Suprapubic skin (tissue), 4 donors: ENCODE results near the gene CBX2. TPM values are rescaled to one million over a fixed set of nuclear protein-coding genes. Genes with fewer than 3 reads are reported as not detected.

Experiments
- DNase-seq, 2 donors: peaks; one replicate each; pipeline ENCODE4 v3.0.0-alpha.2; 2019; ENCODE audit warnings: low spot score in 2 of 2
- H3K27ac ChIP-seq: fragments of 200-600 bp; sonication (generic); one replicate; pipeline ENCODE4 v1.5.1; 2019
- H3K27me3 ChIP-seq: fragments of 200-600 bp; sonication (generic); one replicate; pipeline ENCODE4 v1.5.1; 2019
- H3K36me3 ChIP-seq: fragments of 200-600 bp; sonication (generic); one replicate; pipeline ENCODE4 v1.5.1; 2019
- H3K4me1 ChIP-seq: fragments of 200-600 bp; sonication (generic); one replicate; pipeline ENCODE4 v1.5.1; 2019
- H3K4me3 ChIP-seq: fragments of 200-600 bp; sonication (generic); one replicate; pipeline ENCODE4 v1.5.1; 2019; ENCODE audit warnings: mild to moderate bottlenecking
- H3K9me3 ChIP-seq: fragments of 200-600 bp; sonication (generic); one replicate; pipeline ENCODE4 v1.5.1; 2019
- CTCF ChIP-seq, 2 donors: fragments of 200-600 bp in 1 of 2; fragments of 450-650 bp in 1 of 2; sonication (generic) in 1 of 2; IDR thresholded peaks; one replicate each; pipeline ENCODE4 v1.5.1; 2016 to 2019; ENCODE audit warnings: antibody characterized with exemption in 2 of 2, mild to moderate bottlenecking in 1 of 2, moderate library complexity in 1 of 2
- EP300 ChIP-seq: sonication (generic); formaldehyde crosslinking; IDR thresholded peaks from one replicate; pipeline ENCODE4 v1.6.1; 2017; ENCODE audit warnings: antibody characterized with exemption
- POLR2A ChIP-seq, 2 donors: fragments of 450-650 bp; IDR thresholded peaks; one replicate each; pipeline ENCODE4 v1.6.1; 2017; ENCODE audit warnings: antibody characterized with exemption in 2 of 2, mild to moderate bottlenecking in 2 of 2, moderate library complexity in 2 of 2
- POLR2AphosphoS5 ChIP-seq, 3 donors: sonication (generic); formaldehyde crosslinking; IDR thresholded peaks; one replicate each; pipeline ENCODE4 v1.6.1; 2017; ENCODE audit warnings: antibody characterized with exemption in 3 of 3
- WGBS: methylation state at CpG from one replicate; pipeline ENCODE4 v1.1.5; 2018; 5-methylcytosine and 5-hydroxymethylcytosine counted together
- total RNA-seq, 4 donors: library from RNA; depleted of rRNA; stranded (reverse); fragments of >200 nt; gene quantifications; one replicate each; pipeline ENCODE4 v1.1.0, GENCODE V29; 2016

The CBX2 gene
- total RNA-seq, 4 donors from 2014 or later, result 2.2 to 7.0 (median 5.2) TPM

DNA sequence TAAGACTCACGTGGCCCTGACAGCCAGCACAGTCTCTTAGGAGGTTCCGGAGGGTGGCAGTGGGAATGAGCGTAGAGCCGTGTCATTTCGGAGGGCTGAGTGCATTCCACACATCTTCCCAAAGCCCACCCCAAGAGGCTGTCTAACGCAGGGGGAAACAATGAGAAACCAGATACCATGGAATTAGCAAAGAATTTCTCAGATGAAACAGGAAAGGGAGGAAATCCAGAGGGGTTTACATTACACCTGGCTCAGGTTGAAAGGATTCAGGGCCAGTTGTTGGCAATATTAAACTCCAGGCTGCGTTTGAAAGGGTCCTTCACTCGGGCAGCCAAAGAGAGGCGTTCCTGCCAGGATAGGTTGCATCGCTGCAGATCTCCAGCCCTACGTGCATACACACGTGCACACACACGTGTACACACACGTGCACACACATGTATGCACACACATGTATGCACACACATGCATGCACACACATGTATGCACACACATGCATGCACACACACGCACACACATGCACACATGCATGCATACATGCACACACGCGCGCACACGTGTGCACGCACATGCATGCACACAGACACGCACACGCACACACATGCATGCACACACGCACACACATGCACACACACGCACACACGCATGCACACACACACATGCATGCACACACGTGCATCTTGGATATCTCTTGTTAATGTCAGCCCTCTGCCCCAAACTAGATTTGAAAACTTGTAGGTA lies 49.1 kb downstream of the CBX2 start:
- WGBS, result 72% methylated on average over 26 of the region's 26 CpGs
- Histone ChIP-seq H3K9me3 (no peaks in the 10 kb centered on the region), H3K4me3 (no peak overlapping the region), H3K27me3 (no peaks in the 10 kb centered on the region), H3K27ac (no peak overlapping the region), H3K4me1 (peaks cover 15% of the 10 kb centered on the region), H3K36me3 (no peaks in the 10 kb centered on the region)
- DNase-seq, result no peak
- TF ChIP-seq POLR2AphosphoS5 (IDR thresholded peaks at IDR 0.05) (no peak), POLR2A (IDR thresholded peaks at IDR 0.05) (no peak)

DNA sequence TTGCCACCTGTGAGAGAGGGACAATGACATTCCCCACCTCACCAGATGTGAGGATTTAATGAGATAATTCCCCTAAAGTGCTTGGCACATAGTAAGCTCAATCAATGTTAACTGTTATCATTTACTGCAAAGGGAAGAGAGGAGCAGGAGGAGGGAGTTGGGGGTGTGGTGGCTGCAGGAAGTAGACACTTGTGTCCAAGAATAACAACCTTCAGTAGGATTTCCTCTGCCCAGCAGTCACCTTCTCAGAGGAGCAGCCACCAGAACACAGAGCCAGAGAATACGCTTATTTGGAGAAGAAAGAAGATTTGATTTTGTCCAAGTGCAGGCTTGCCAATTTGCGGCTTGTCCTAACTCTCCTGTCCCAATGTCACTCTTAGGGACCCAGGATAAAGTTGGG lies 51.1 kb downstream of the CBX2 start:
- DNase-seq, result no peak
- 71% methylated on average over 2 of the region's 2 CpGs for WGBS
- TF ChIP-seq EP300 (no peak), POLR2AphosphoS5 (IDR thresholded peaks at IDR 0.05) (no peak), CTCF (IDR thresholded peaks at IDR 0.05) (no peak), POLR2A (IDR thresholded peaks at IDR 0.05) (no peak)
- H3K27ac ChIP-seq, result no peak overlapping the region
- no peak overlapping the region for H3K4me3 ChIP-seq
- H3K36me3 ChIP-seq, result peaks cover 5% of the 10 kb centered on the region
- H3K4me1 ChIP-seq, result peaks cover 33% of the 10 kb centered on the region
- H3K9me3 ChIP-seq, result no peaks in the 10 kb centered on the region
- no peaks in the 10 kb centered on the region for H3K27me3 ChIP-seq

DNA sequence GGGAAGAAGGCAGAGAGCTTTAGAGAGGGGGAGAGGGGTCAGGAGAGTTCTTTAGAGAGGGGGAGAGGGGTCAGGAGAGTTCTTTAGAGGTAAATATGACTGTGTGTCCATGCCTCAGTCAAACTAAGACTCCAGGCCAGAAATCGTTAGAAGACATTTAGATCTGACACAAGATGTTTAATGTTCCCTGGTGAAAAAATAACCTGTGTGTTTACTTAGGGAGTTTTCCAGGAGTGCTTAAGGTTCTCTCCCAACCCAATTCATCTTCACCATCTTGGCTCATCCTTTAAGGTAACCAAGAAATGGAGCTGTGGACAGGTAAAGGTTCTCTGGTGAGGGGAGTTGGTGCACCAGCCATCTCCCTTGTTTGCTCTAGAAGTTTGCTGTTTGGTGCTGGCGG lies 51.5 kb downstream of the CBX2 start:
- H3K4me3 ChIP-seq, result no peak overlapping the region
- no peak overlapping the region for H3K27ac ChIP-seq
- TF ChIP-seq POLR2A (IDR thresholded peaks at IDR 0.05) (no peak), EP300 (no peak), CTCF (IDR thresholded peaks at IDR 0.05) (no peak), POLR2AphosphoS5 (IDR thresholded peaks at IDR 0.05) (no peak)
- H3K9me3 ChIP-seq, result no peaks in the 10 kb centered on the region
- 79% methylated on average over 2 of the region's 2 CpGs for WGBS
- no peaks in the 10 kb centered on the region for H3K27me3 ChIP-seq
- no peak for DNase-seq
- H3K36me3 ChIP-seq, result peaks cover 10% of the 10 kb centered on the region
- H3K4me1 ChIP-seq, result peaks cover 35% of the 10 kb centered on the region

- no peak for DNase-seq
- no peak overlapping the region for H3K27ac ChIP-seq
- peaks cover 18% of the 10 kb centered on the region for H3K36me3 ChIP-seq
- H3K9me3 ChIP-seq, result no peaks in the 10 kb centered on the region
- H3K4me1 ChIP-seq, result peaks cover 36% of the 10 kb centered on the region
- no peaks in the 10 kb centered on the region for H3K27me3 ChIP-seq
- 68% methylated on average over 8 of the region's 8 CpGs for WGBS
- TF ChIP-seq POLR2A (IDR thresholded peaks at IDR 0.05), result no peak
- TF ChIP-seq POLR2AphosphoS5 (IDR thresholded peaks at IDR 0.05), result no peak
- TF ChIP-seq EP300, result no peak
- TF ChIP-seq CTCF (IDR thresholded peaks at IDR 0.05), result no peak
- H3K4me3 ChIP-seq, result no peak overlapping the region
Measured at GRCh38 chr17:79830303-79830702, 52.4 kb downstream of the CBX2 start.

DNA sequence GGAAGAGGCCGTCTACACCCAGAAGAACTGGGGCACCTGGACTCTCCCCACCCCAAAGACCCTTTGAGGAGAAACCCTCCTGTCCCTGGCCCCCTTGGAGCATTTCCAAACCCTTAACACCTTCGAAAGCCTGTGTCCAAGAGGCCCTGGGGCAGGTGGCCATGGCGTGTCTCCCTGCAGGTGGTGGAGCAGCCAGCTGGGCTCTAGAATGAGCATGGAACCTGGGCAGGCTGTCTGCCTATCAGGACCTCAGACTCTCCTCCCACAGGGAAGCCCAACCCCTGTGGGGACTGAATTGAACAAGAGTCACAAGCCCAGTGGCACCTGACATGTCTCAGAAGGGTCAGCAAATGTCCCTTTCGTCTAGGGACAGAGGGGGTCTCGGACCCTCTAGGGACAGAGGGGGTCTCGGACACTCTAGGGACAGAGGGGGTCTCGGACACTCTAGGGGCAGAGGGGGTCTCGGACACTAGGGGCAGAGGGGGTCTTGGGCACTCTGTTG lies 52.9 kb downstream of the CBX2 start:
- Histone ChIP-seq H3K4me3 (no peak overlapping the region), H3K9me3 (no peaks in the 10 kb centered on the region), H3K4me1 (peaks cover 41% of the 10 kb centered on the region), H3K36me3 (peaks cover 20% of the 10 kb centered on the region), H3K27me3 (no peaks in the 10 kb centered on the region), H3K27ac (no peak overlapping the region)
- no peak for TF ChIP-seq CTCF (IDR thresholded peaks at IDR 0.05)
- TF ChIP-seq POLR2AphosphoS5 (IDR thresholded peaks at IDR 0.05), result no peak
- TF ChIP-seq EP300, result no peak
- no peak for TF ChIP-seq POLR2A (IDR thresholded peaks at IDR 0.05)
- DNase-seq, result no peak
- 96% methylated on average over 4 of the region's 8 CpGs for WGBS
